Measurements from ENCODE around the gene CDC73. TPM values are rescaled to one million over a fixed set of nuclear protein-coding genes. Genes with fewer than 3 reads are reported as not detected.

The CDC73 gene
- total RNA-seq, 1 experiment from 2014 or later: 62.5 TPM

DNA sequence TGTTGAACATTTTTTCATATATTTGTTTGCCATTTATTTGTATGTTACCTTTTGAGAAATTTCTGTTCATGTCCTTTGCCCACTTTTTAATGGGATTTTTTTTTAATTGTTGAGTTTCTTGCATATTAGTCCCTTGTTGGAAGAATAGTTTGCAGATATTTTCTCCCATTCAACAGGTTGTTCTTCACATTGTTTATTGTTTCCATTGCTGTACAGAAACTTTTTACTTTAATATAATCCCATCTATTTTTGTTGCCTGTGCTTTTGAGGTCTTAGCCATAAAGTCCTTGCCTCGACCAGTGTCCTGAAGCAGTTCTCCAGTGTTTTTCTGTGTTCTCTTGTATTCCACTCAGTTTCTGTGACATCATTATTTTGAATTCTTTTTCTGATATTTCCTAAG, 118.8 kb downstream of the CDC73 start:
- Histone ChIP-seq H3K27me3 (ENCODE audit: insufficient read depth, low read length) (no peaks in the 10 kb centered on the region), H3K79me2 (ENCODE audit: insufficient read depth, low read length) (no peaks in the 10 kb centered on the region), H3K18ac (ENCODE audit: insufficient read length, low read depth, low read length) (no peak overlapping the region), H3K27ac (ENCODE audit: insufficient read length, low read depth, low read length) (no peak overlapping the region), H4K5ac (ENCODE audit: insufficient read length, low read depth, low read length) (no peak overlapping the region), H3K79me1 (ENCODE audit: insufficient read depth, low read depth, low read length, poor library complexity, severe bottlenecking) (no peaks in the 10 kb centered on the region), H3K23ac (ENCODE audit: insufficient read length, low read depth, low read length) (no peak overlapping the region), H4K91ac (ENCODE audit: insufficient read length, low read depth, low read length) (no peak overlapping the region), H3K4ac (ENCODE audit: low read depth, low read length) (no peak overlapping the region), H4K8ac (replicated peaks; ENCODE audit: insufficient read length, low read depth, low read length) (no peak overlapping the region), H2BK20ac (ENCODE audit: low read depth, low read length, poor library complexity, severe bottlenecking) (no peak overlapping the region), H3K9ac (ENCODE audit: extremely low read depth, insufficient read length, low read length) (no peak overlapping the region), H3K9me3 (ENCODE audit: control insufficient read depth, low read depth, low read length) (no peaks in the 10 kb centered on the region), H2AK5ac (ENCODE audit: insufficient read length, low read length) (no peak overlapping the region), H2BK12ac (ENCODE audit: insufficient read length, low read depth, low read length) (no peak overlapping the region), H2AFZ (ENCODE audit: low read length) (no peak overlapping the region), H3K56ac (ENCODE audit: insufficient read length, low read depth, low read length) (no peak overlapping the region), H2BK120ac (ENCODE audit: low read depth, low read length, poor library complexity, severe bottlenecking) (no peak overlapping the region), H3K4me1 (ENCODE audit: insufficient read depth, low read length) (no peaks in the 10 kb centered on the region), H2BK5ac (ENCODE audit: insufficient read length, low read length) (no peak overlapping the region), H3T11ph (ENCODE audit: low read length) (no peak overlapping the region), H3K23me2 (ENCODE audit: insufficient read length, low read depth, low read length, poor library complexity, severe bottlenecking) (no peaks in the 10 kb centered on the region), H4K20me1 (ENCODE audit: control insufficient read depth, insufficient read depth, insufficient read length) (no peaks in the 10 kb centered on the region), H3K14ac (ENCODE audit: insufficient read depth, low read length) (no peak overlapping the region), H3K4me2 (ENCODE audit: insufficient read depth, insufficient read length, low read length) (no peak overlapping the region), H2BK15ac (ENCODE audit: low read depth, low read length) (no peak overlapping the region)
- WGBS (ENCODE audit: extremely low coverage, insufficient read length, low lambda C conversion rate): no CpG with 5 or more reads among the region's 1 CpG
- H3K36me3 Mint-ChIP-seq (ENCODE audit: insufficient read depth in 1 of 3, low read depth in 3 of 3): peaks cover 5 to 25% (median 20%) of the 10 kb centered on the region in 3 experiments; a peak in 6 of 7 replicates
- DNase-seq: no peak
- no peaks in the 10 kb centered on the region for H3K27me3 Mint-ChIP-seq (ENCODE audit: low read depth)
- no peaks in the 10 kb centered on the region for H3K9me3 Mint-ChIP-seq
- TF ChIP-seq, protein P1, sequence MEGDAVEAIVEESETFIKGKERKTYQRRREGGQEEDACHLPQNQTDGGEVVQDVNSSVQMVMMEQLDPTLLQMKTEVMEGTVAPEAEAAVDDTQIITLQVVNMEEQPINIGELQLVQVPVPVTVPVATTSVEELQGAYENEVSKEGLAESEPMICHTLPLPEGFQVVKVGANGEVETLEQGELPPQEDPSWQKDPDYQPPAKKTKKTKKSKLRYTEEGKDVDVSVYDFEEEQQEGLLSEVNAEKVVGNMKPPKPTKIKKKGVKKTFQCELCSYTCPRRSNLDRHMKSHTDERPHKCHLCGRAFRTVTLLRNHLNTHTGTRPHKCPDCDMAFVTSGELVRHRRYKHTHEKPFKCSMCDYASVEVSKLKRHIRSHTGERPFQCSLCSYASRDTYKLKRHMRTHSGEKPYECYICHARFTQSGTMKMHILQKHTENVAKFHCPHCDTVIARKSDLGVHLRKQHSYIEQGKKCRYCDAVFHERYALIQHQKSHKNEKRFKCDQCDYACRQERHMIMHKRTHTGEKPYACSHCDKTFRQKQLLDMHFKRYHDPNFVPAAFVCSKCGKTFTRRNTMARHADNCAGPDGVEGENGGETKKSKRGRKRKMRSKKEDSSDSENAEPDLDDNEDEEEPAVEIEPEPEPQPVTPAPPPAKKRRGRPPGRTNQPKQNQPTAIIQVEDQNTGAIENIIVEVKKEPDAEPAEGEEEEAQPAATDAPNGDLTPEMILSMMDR (conservative IDR thresholded peaks at IDR 0.05): no peak
- H3K4me3 Mint-ChIP-seq: no peak overlapping the region
- H3K4me1 Mint-ChIP-seq: no peaks in the 10 kb centered on the region
- no peak overlapping the region; a peak in 1 of 7 replicates for H3K27ac Mint-ChIP-seq

All from H9 (cell line).